Immature natural killer cell (primary cell): Measurements from ENCODE around the gene SH3PXD2A. TPM values are rescaled to one million over a fixed set of nuclear protein-coding genes. Genes with fewer than 3 reads are reported as not detected.

Experiments
- DNase-seq, 3 donors: peaks; one replicate each; pipeline ENCODE4 v3.0.0; 2022; ENCODE audit warnings: mixed read lengths in 1 of 3
- H3K27ac Mint-ChIP-seq, 6 donors: one replicate each; pipeline ENCODE4 v1.8.0; 2020; ENCODE audit warnings: mixed read lengths in 6 of 6, mild to moderate bottlenecking in 5 of 6, inconsistent platforms in 4 of 6, moderate library complexity in 3 of 6
- H3K27me3 Mint-ChIP-seq, 3 donors: one replicate each; pipeline ENCODE4 v1.8.0; 2020 to 2021; ENCODE audit warnings: low read depth in 3 of 3, mild to moderate bottlenecking in 3 of 3, mixed read lengths in 3 of 3, moderate library complexity in 3 of 3, inconsistent platforms in 1 of 3
- H3K36me3 Mint-ChIP-seq, 3 donors: one replicate each; pipeline ENCODE4 v1.8.0; 2020; ENCODE audit warnings: mixed read lengths in 3 of 3, inconsistent platforms in 2 of 3, mild to moderate bottlenecking in 2 of 3
- H3K4me1 Mint-ChIP-seq, 2 donors: one replicate each; pipeline ENCODE4 v1.8.0; 2020; ENCODE audit warnings: inconsistent platforms in 2 of 2, mild to moderate bottlenecking in 2 of 2, mixed read lengths in 2 of 2, moderate library complexity in 1 of 2
- H3K4me3 Mint-ChIP-seq, 5 donors: one replicate each; pipeline ENCODE4 v1.8.0; 2020; ENCODE audit warnings: mild to moderate bottlenecking in 5 of 5, mixed read lengths in 5 of 5, inconsistent platforms in 3 of 5, moderate library complexity in 3 of 5
- H3K9me3 Mint-ChIP-seq, 6 donors: one replicate each; pipeline ENCODE4 v1.8.0; 2020; ENCODE audit warnings: mild to moderate bottlenecking in 6 of 6, mixed read lengths in 6 of 6, inconsistent platforms in 4 of 6, moderate library complexity in 3 of 6
- polyA plus RNA-seq, 3 donors: library from polyadenylated mRNA; unstranded; fragments of 300-500 nt; fragmentation: Illumina TruSeq; gene quantifications; one replicate each; pipeline ENCODE4 v1.2.3, GENCODE V29; 2021

Gene SH3PXD2A
- polyA plus RNA-seq, 3 donors from 2014 or later = 0.07 to 0.43 TPM; not detected in 1

DNA sequence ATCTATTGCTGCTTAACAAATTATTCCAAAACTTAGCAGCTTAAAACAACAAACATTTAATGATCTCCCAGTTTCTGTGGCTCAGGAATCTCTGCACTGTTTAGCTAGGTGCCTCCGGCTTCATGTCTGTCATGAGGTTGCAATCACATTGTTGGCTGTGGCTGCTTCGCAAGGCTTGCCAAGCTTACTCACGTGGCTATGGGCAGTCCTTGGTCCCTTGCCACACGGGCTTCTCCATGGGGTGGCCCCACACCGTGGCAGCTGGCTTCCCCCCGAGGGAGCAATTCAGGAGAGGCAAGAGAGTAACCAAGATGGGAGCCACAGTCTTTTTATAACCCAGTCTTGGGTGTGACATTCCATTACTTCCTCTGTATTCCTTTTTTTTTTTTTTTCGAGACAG, 294.5 kb downstream of the SH3PXD2A start:
- DNase-seq = no peak
- Mint-ChIP-seq H3K36me3 (no peaks in the 10 kb centered on the region), H3K4me3 (no peak overlapping the region), H3K27ac (no peak overlapping the region), H3K27me3 (peaks cover 3 to 16% (median 3%) of the 10 kb centered on the region in 3 donors), H3K9me3 (no peaks in the 10 kb centered on the region), H3K4me1 (no peaks in the 10 kb centered on the region)

GRCh38 chr10:103559776-103560175, 295.6 kb downstream of the SH3PXD2A start:
- Mint-ChIP-seq H3K9me3 (no peaks in the 10 kb centered on the region), H3K27me3 (peaks cover 3 to 16% (median 3%) of the 10 kb centered on the region in 3 donors), H3K4me1 (peaks cover 0 to 4% of the 10 kb centered on the region in 2 donors), H3K36me3 (no peaks in the 10 kb centered on the region), H3K27ac (no peak overlapping the region), H3K4me3 (no peak overlapping the region)
- no peak for DNase-seq

- H3K36me3 Mint-ChIP-seq = no peaks in the 10 kb centered on the region
- H3K4me3 Mint-ChIP-seq = no peak overlapping the region
- H3K9me3 Mint-ChIP-seq = no peaks in the 10 kb centered on the region
- peaks cover 0 to 9% of the 10 kb centered on the region in 2 donors for H3K4me1 Mint-ChIP-seq
- peaks cover 3 to 18% (median 7%) of the 10 kb centered on the region in 3 donors for H3K27me3 Mint-ChIP-seq
- DNase-seq = no peak
- no peak overlapping the region for H3K27ac Mint-ChIP-seq
These were observed 296.5 kb downstream of the SH3PXD2A start for GRCh38 chr10:103558911-103559310.

DNA sequence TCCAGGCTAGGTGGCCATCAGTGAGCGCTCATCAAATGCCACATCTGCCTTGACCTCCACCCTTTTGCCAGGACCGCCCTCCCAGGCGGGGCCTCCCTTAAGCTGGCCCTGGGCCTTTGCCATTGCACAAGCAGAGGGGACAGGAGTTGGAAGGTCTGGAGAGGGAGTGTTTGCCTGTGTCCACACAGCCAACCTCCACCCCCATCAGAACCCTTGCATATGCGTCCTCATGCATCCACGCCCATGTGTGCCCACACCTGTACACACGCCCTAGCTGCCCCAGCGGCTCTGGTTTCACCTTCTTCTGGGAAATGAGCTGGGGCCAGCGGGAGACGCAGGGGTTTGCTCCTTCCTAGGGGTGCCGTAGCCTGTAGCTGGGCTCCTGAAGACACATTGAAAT, 297.9 kb downstream of the SH3PXD2A start:
- no peaks in the 10 kb centered on the region for H3K36me3 Mint-ChIP-seq
- peaks cover 6 to 21% (median 10%) of the 10 kb centered on the region in 3 donors for H3K27me3 Mint-ChIP-seq
- no peaks in the 10 kb centered on the region for H3K9me3 Mint-ChIP-seq
- H3K4me1 Mint-ChIP-seq = peaks cover 0 to 9% of the 10 kb centered on the region in 2 donors
- no peak overlapping the region for H3K4me3 Mint-ChIP-seq
- no peak overlapping the region for H3K27ac Mint-ChIP-seq
- no peak for DNase-seq

GRCh38 chr10:103556383-103557007, 298.9 kb downstream of the SH3PXD2A start:
- Mint-ChIP-seq H3K36me3 (no peaks in the 10 kb centered on the region), H3K27ac (no peak overlapping the region), H3K4me1 (peaks cover 0 to 9% of the 10 kb centered on the region in 2 donors), H3K27me3 (peaks cover 6 to 27% (median 10%) of the 10 kb centered on the region in 3 donors), H3K9me3 (no peaks in the 10 kb centered on the region), H3K4me3 (peak overlapping the region in 2 of 5 donors; percentile 1 to 9)
- DNase-seq = no peak

DNA sequence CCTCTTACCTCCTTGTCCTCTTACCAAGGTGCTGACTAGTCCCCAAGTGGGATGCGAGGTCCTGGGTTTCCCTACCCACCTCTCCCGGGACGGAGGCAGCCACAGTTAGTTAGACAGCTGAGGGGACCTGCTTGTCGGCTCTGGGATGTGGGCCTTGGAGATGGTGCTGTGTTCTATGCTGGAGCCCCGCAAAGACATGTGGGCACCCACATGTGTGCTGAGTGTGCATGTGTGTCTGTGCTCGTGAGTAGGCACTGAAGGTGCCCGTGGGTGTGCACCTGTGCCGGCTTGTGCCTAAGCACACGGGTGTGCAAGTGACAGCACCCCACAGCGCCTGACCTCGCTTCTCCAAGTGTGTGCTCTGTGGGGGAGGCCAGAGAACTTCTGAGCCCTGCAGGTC, 299.7 kb downstream of the SH3PXD2A start:
- Mint-ChIP-seq H3K27ac (no peak overlapping the region), H3K9me3 (no peaks in the 10 kb centered on the region), H3K27me3 (peaks cover 6 to 24% (median 10%) of the 10 kb centered on the region in 3 donors), H3K36me3 (no peaks in the 10 kb centered on the region), H3K4me1 (peaks cover 0 to 9% of the 10 kb centered on the region in 2 donors), H3K4me3 (peak overlapping the region in 3 of 5 donors; percentile 30 to 48 (median 41))
- DNase-seq = no peak

DNA sequence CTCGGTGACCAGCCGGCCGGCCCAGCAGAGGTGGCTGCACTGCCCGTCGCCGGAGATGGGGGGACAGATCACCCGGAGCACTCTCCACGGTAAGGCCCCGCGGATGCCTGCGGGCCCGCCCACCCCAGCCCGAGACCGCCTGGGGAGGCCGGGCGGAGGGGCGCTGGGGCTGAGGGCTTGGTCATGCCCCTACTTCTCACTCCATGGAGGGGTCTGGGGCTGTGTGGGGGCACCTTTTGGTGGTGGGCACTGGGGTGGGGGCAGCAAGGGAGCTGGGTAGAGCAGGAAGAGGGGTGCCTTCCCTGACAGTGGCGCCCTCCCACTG, 300.1 kb downstream of the SH3PXD2A start:
- Mint-ChIP-seq H3K4me3 (peak overlapping the region in 3 of 5 donors; percentile 30 to 48 (median 41)), H3K9me3 (no peaks in the 10 kb centered on the region), H3K36me3 (no peaks in the 10 kb centered on the region)

GRCh38 chr10:103554488-103555324, 300.7 kb downstream of the SH3PXD2A start:
- Mint-ChIP-seq H3K36me3 (no peaks in the 10 kb centered on the region), H3K27ac (no peak overlapping the region), H3K4me3 (peak overlapping the region; percentile 44 to 77 (median 58)), H3K27me3 (peaks cover 6 to 21% (median 13%) of the 10 kb centered on the region in 3 donors), H3K4me1 (peaks cover 0 to 9% of the 10 kb centered on the region in 2 donors), H3K9me3 (no peaks in the 10 kb centered on the region)
- peak in 1 of 3 donors; percentile 3 for DNase-seq

More for the DNA sequence above, 300.1 kb downstream of the SH3PXD2A start:
- H3K27me3 Mint-ChIP-seq = peaks cover 6 to 24% (median 11%) of the 10 kb centered on the region in 3 donors
- no peak overlapping the region for H3K27ac Mint-ChIP-seq
- no peak for DNase-seq
- H3K4me1 Mint-ChIP-seq = peaks cover 0 to 9% of the 10 kb centered on the region in 2 donors

DNA sequence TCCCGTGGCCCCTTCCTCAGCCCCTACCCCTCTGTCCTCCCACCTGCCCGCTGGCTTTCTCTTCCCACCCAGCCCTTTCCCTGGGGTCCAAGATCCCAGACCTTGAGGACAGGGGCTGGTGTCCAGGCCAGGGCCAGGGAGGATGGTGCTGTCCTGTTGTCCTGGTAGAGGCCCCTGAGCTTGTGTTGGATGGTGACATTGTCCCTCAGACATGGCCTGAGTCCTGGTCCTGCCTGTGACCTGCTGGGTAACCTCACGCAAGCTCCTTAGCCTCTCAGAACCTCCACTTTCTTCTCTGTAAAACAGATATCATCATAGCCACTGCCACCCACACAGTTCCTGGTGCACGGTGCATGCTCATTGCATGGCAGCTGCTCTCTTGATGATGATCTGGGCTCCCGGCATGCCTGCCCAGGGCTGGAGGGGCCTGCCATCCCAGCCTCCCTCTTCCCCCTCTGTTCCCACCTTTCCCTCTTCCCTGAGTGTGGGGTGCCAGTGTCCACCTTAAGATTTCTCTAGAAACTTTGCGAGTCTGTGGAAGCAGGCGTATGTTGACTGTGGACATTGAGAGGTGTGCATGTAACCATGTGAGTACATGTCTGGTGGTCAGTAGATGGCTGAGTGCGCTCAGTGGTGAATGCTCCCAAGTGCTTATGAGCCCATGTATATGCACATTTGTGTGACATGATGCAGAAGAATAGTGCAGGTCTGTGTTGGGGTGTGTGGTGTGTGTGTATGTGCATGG, 301.5 kb downstream of the SH3PXD2A start:
- H3K27me3 Mint-ChIP-seq = peaks cover 6 to 18% (median 13%) of the 10 kb centered on the region in 3 donors
- no peaks in the 10 kb centered on the region for H3K9me3 Mint-ChIP-seq
- H3K36me3 Mint-ChIP-seq = no peaks in the 10 kb centered on the region
- H3K27ac Mint-ChIP-seq = no peak overlapping the region
- peaks cover 0 to 9% of the 10 kb centered on the region in 2 donors for H3K4me1 Mint-ChIP-seq
- H3K4me3 Mint-ChIP-seq = peak overlapping the region; percentile 6 to 58 (median 43)
- no peak for DNase-seq

DNA sequence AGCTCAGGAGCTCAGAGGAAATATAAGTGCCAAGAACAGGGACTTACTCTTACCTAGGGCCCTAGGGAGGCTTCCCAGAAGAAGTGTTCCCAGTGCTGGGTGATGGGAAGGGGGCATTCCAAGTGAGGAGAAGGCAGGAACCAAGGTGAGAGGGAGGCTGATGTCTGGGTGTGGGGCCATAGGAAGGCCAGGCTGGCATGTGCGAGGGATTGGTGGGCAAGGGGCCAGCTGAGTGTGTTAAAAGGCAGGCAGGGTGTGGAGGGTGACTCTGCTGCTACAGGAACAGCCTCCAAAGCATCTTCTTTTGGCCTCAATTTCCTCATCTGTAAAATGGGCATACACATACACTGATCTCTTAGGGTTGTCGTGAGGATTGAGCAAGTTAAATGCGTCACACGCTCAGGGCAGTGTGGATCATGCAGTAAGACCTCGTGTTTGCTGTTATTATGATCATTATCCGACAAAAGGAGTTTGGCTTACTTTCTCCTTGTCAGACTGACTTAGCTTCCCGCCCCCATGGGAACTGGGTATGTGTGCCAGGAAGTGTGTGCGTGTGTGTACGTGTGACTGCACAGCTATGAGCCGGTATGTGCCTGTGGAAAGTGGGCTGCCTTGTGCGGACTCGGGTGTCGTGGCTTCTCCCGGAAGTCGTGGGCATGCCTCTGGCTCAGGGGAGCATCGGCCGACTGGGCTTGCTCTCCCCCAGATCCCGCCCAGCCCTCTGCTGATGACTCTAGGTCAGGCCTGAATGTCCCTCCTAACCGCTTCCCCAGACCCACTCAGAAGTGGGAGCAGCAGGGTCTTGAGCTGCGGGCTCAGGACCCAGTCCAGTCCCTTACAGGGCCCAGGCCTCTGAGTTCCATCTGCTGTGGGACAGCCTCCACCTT, 302.3 kb downstream of the SH3PXD2A start:
- H3K4me1 Mint-ChIP-seq = peaks cover 0 to 9% of the 10 kb centered on the region in 2 donors
- H3K9me3 Mint-ChIP-seq = no peaks in the 10 kb centered on the region
- no peak for DNase-seq
- H3K27me3 Mint-ChIP-seq = peaks cover 4 to 17% (median 13%) of the 10 kb centered on the region in 3 donors
- H3K27ac Mint-ChIP-seq = no peak overlapping the region
- no peaks in the 10 kb centered on the region for H3K36me3 Mint-ChIP-seq
- no peak overlapping the region for H3K4me3 Mint-ChIP-seq

DNA sequence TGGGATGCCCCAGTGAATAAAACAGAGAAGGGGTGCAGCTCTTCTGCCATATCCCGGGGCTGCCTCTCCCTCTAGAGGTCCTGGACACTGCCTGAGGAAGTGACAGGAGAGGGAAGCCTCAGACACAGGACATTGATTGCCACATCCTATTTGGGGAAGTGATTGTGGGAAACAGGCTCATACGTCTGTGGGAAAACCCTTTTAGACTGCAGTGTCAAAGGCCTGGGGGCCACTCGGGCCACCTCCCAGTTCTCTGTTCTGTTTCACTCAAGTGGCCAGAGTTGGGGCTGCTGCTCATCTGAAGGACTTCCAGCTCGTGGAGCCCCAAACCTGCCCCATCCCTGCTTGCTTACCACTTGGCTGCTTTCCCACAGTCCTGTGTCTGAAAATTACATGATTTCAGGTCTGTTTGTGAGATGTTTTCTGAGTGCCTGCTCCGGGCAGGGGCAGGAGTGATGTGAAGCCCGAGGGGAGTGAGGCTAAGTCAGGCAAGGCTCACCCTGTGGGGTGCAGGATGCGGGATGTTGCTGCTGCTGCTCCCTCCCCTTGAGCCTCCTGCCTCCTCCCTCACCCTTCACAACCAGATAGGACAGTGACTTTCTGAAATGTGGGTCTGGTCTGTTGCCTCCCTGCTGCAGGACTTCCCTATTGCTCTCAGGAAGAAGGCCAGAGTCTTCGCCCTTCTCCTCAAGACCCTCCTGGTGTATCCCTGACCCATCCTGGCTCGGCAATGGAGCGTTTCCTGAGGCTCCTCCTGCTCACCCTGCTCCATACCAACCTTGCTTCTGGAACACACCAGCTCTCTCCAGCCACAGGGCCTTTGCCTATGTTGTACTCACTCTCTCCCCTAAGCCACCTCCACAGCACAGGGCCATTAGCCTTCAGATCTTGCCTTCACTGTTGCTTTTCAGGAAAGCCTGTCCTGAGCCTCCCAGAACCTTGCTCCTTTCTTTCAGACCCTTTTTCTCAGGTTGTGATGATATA, 303.5 kb downstream of the SH3PXD2A start:
- Mint-ChIP-seq H3K9me3 (no peaks in the 10 kb centered on the region), H3K4me1 (peaks cover 0 to 9% of the 10 kb centered on the region in 2 donors), H3K4me3 (no peak overlapping the region), H3K36me3 (no peaks in the 10 kb centered on the region), H3K27ac (no peak overlapping the region), H3K27me3 (peaks cover 4 to 18% (median 11%) of the 10 kb centered on the region in 3 donors)
- DNase-seq = no peak

DNA sequence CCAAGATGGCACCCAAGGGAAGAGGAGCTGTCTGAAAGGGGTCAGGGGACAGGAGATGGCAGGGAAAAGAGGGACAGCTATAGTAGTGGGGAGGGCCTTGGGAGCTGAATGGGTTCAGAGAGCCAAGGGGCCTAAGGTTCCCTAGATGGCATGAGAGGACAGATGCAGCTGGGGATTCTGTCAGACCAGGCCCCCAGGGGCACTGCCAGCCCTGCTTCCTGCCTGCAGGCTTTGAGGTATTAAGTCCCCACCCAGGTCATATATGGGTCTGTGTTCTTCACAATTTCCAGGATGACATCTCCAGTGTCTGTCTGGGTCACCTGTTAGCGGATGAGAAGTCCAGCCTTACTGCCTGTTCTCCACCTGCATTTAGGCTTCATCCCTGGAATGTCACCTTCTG, 305.1 kb downstream of the SH3PXD2A start:
- Mint-ChIP-seq H3K4me3 (no peak overlapping the region), H3K9me3 (no peaks in the 10 kb centered on the region), H3K27me3 (peaks cover 4 to 13% (median 11%) of the 10 kb centered on the region in 3 donors), H3K4me1 (peaks cover 0 to 6% of the 10 kb centered on the region in 2 donors), H3K36me3 (no peaks in the 10 kb centered on the region), H3K27ac (no peak overlapping the region)
- no peak for DNase-seq
